GM18526 (cell line): ENCODE measurements around the gene ECT2.

ENCODE experiments used
- POLR2A ChIP-seq: IDR thresholded peaks from 3 replicates; pipeline ENCODE4 v1.6.1; 2011; ENCODE audit not compliant: insufficient read length; ENCODE audit errors: extremely low read depth

ECT2 gene

GRCh38 chr3:172713316-172713715 lies 37.2 kb upstream of the ECT2 start:
- no peak for TF ChIP-seq POLR2A

DNA sequence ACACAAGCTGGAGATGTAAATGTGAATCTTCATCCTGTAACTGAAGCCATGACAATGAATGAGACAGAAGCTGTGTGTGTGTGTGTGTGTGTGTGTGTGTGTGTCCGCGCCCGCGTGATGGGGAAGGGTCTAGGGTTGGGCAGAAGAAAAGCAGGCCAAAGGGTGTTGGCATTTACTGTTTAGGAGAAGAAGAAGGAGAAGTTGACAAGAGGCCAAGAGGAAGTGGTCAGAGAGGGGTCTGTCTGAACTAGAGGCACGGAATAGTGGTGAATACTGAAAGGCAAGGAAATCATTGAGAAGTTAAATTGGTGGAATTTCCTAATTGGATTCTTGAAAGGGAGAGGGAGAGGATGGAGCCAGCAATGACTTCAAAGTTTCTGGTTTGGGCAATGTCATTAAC lies 34.0 kb upstream of the ECT2 start:
- no peak for TF ChIP-seq POLR2A

- TF ChIP-seq POLR2A = no peak
Observed at GRCh38 chr3:172717493-172718088, 32.9 kb upstream of the ECT2 start.

DNA sequence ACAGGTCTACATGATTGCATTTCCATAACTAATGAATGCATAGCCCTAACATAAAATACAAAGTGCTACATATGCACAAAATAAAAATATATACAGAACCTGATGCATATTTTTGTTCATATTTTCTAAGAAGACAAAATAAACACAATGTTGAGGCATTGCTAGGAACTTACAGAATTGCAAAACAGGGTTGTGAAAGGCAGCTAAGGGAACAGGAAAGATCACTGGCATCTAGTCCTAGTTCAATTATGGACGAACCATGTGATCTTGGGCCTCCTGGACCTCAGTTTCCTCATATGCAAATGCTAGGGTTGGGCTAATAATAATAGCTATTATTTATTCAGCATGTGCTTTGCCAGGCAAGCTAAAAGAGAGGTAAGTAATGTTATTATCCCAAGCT lies 24.1 kb upstream of the ECT2 start:
- TF ChIP-seq POLR2A = no peak

GRCh38 chr3:172735014-172735413 lies 15.5 kb upstream of the ECT2 start:
- TF ChIP-seq POLR2A = no peak

- no peak for TF ChIP-seq POLR2A
Observed at GRCh38 chr3:172739462-172739861, 11.1 kb upstream of the ECT2 start.

GRCh38 chr3:172746475-172746874 lies 4.1 kb upstream of the ECT2 start:
- TF ChIP-seq POLR2A = no peak

GRCh38 chr3:172749230-172749965 lies 1.1 kb upstream of the ECT2 start:
- no peak for TF ChIP-seq POLR2A

DNA sequence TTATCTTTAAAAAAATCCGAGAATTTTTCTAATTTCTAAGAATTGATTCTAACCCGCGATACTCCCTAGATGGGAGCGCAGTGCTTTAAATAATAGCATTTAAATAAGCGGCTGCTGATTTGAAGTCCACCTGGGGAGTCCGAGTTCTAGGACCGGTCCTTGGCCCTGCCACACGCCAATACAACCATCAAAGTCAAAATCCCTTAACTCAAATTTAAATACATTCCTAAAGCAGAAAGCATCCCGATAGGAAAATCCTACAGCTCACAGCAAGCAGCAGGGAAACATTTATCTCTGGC lies 508 bp upstream of the ECT2 start:
- no peak for TF ChIP-seq POLR2A

- no peak for TF ChIP-seq POLR2A
Observed at GRCh38 chr3:172751175-172751704, 714 bp downstream of the ECT2 start.

DNA sequence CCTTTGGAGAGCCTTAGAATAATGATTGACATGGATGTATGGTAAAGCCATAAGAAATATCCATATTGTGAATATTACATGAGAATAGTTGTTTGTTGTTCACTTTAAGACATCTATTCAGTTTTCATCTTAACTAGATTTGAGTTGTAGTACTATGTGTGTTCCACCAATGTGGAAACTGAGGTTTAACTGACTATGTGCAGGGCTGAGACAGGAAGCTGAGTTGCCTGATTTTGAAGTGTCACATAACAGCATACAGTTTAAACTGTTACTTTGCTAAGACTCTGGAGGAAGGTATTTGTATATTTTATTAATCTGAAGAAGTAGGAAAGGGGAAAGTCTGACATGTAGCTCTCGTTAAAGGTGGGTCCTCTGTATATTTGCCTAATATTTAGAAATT lies 2.1 kb downstream of the ECT2 start:
- TF ChIP-seq POLR2A = no peak

DNA sequence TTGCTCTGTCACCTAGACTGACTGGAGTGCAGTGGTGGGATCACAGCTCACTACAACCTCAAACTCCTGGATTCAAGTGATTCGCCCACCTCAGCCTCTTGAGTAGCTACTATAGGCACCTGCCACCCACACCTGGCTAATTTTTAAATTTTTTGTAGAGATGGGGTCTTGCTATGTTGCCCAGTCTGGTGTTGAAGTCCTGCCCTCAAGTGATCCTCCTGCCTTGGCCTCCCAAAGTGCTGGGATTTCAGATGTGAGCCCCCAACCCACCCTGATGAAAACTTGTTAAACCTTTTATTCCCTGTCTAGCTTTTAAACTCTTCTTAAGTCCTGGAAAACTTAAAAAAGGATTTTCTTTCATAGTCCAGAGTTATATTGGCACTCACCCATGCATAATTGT lies 2.6 kb downstream of the ECT2 start:
- no peak for TF ChIP-seq POLR2A

GRCh38 chr3:172766241-172766640 lies 15.7 kb downstream of the ECT2 start:
- TF ChIP-seq POLR2A = no peak

DNA sequence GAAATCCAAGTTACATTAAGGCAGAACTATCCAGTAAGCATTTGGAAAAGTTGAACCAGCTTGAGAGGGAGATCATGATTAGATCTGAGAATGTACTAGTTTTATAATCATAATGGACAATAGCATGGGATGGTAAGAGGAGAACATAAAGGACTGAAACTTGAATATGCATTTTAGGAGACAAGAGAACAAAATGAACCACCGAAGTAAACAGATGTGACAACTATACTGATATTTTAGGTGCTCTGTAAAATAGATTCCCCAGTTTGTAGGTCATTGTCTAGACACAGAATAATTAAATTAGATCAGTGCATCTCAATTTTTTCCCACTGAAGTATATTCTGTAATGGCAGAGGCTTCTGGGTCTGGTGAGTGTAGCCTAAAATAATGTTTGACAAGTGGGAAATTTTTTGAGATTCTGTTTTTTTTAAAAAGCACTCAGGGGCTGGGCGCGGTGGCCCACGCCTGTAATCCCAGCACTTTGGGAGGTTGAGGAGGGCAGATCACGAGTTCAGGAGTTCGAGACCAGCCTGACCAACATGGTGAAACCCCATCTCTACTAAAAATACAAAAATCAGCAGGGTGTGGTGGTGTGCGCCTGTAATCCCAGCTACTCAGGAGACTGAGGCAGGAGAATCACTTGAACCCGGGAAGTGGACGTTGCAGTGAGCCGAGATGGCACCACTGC lies 16.3 kb downstream of the ECT2 start:
- no peak for TF ChIP-seq POLR2A

GRCh38 chr3:172770382-172770781 lies 19.9 kb downstream of the ECT2 start:
- no peak for TF ChIP-seq POLR2A

DNA sequence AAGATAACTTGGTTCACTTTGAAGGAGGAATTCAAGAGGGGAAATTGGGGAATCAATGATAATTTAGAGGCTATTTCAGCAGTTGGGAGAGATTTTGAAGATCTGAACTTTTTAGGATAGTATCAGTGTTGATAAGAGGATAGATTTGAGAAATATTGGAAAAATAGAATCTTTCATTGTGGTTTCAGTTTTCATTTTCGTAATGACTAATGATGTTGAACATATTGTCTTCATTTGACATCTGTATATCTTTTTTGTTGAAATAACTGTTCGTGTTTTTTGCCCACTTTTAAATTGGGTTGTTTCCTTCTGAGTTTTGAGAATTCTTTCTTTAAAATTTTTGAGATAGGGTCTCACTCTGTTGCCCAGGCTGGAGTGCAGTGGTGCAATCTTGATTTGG lies 21.1 kb downstream of the ECT2 start:
- TF ChIP-seq POLR2A = no peak

DNA sequence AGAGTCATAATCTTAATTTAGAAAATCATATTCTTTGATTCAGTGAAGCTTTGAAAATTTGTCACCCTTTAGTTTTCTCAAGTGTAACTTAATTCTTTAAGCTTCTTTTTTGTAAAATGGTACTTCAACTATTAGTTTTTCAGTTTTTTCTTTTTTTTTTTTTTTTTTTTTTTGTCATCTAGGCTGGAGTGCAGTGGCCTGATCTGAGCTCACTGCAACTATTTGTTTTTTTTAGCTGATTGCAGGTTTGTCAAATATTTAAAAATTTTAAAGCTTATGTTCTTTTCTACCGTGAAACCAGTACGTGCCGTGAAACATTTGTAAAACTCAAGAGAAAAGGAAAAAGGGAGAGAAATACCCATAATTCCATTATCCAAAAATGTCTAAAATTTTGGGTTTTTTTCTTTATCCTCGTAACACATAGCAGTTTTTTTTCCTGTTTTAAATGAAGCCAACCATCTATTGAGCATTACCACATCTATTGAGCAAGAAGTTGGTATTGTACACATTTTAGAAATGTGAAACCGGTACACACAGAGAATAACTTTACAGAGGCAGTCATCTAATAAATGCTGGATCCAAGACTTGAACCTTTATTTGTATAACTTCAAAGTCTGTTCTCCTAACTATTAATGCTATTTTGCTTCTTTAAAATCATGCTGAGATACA lies 25.7 kb downstream of the ECT2 start:
- no peak for TF ChIP-seq POLR2A

GRCh38 chr3:172777901-172778300 lies 27.4 kb downstream of the ECT2 start:
- TF ChIP-seq POLR2A = no peak
